AG09309 (cell line): ENCODE data around the gene KRI1.
"Not testable (repeated sequence)": the region's sequence is repeated elsewhere in the genome, so short reads cannot be mapped to it uniquely, and the experiment has no call there.

Experiments
- DNase-seq: peaks from one replicate; pipeline ENCODE4 v3.0.0-alpha.2; 2010; ENCODE audit warnings: low read depth
- H3K4me3 ChIP-seq: 2 replicates; pipeline ENCODE4 v1.5.1; 2011; ENCODE audit warnings: mild to moderate bottlenecking, low read depth, low read length, moderate library complexity; ENCODE audit not compliant: control insufficient read depth
- TF ChIP-seq, protein P1 (sequence below): IDR thresholded peaks from 2 replicates; pipeline ENCODE4 v1.5.1; 2011; ENCODE audit warnings: mild to moderate bottlenecking, low read depth, low read length, inconsistent platforms; ENCODE audit not compliant: insufficient read depth, control insufficient read depth; ENCODE audit errors: missing control alignments

KRI1 gene

DNA sequence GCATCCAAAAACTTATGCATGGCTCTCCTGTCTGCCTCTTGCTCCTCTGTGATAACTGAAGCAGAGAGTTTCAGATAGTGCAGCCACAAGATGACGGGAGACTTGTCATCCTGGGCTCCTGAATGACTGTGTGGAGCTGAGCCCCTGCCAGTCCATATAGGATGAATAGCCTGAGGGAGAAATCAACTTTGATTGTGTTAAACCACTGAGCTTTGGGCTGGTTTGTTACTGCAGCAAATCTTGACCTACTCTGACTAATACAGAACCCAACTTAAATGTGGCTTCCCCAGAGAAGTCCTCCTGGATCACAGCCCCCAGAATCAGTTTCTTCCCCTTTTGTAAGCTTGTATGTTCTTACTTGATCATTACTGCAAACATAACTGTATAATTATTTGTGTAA is 33.4 kb downstream of the KRI1 start:
- no peak for DNase-seq
- H3K4me3 ChIP-seq, result no peak overlapping the region
- TF ChIP-seq, protein P1, sequence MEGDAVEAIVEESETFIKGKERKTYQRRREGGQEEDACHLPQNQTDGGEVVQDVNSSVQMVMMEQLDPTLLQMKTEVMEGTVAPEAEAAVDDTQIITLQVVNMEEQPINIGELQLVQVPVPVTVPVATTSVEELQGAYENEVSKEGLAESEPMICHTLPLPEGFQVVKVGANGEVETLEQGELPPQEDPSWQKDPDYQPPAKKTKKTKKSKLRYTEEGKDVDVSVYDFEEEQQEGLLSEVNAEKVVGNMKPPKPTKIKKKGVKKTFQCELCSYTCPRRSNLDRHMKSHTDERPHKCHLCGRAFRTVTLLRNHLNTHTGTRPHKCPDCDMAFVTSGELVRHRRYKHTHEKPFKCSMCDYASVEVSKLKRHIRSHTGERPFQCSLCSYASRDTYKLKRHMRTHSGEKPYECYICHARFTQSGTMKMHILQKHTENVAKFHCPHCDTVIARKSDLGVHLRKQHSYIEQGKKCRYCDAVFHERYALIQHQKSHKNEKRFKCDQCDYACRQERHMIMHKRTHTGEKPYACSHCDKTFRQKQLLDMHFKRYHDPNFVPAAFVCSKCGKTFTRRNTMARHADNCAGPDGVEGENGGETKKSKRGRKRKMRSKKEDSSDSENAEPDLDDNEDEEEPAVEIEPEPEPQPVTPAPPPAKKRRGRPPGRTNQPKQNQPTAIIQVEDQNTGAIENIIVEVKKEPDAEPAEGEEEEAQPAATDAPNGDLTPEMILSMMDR, result no peak

DNA sequence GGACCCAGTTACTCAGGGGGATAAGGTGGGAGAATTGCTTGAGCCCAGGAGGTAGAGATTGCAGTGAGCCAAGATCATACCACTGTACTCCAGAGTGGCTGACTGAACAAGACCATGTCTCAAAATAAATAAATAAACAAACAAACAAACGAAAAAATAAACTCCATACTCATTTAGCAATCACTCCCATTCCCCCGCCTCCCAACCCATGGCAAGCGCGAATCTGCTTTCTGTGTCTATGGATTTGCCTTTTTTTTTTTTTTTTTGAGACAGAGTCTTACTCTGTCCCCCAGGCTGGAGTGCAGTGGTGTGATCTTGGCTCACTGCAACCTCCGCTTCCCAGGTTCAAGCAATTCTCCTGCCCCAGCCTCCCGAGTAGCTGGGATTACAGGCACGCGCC is 38.9 kb downstream of the KRI1 start:
- H3K4me3 ChIP-seq, DNase-seq: not testable (repeated sequence)

DNA sequence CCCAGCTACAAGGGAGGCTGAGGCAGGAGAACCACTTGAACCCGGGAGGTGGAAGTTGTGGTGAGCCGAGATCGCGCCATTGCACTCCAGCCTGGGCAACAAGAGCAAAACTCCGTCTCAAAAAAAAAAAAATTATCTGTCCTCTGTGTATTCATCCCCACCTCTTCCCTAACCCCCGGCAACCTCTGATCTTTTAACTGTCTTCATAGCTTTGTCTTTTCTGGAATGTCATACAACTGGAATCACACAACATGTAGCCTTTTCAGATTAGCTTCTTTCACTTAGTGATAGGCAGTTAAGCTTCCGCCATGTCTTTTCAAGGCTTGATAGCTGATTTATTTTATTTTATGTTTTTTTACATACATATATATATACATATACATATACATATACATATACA is 40.2 kb downstream of the KRI1 start:
- TF ChIP-seq, protein P1, result no peak
- H3K4me3 ChIP-seq, result no peak overlapping the region
- DNase-seq, result no peak

DNA sequence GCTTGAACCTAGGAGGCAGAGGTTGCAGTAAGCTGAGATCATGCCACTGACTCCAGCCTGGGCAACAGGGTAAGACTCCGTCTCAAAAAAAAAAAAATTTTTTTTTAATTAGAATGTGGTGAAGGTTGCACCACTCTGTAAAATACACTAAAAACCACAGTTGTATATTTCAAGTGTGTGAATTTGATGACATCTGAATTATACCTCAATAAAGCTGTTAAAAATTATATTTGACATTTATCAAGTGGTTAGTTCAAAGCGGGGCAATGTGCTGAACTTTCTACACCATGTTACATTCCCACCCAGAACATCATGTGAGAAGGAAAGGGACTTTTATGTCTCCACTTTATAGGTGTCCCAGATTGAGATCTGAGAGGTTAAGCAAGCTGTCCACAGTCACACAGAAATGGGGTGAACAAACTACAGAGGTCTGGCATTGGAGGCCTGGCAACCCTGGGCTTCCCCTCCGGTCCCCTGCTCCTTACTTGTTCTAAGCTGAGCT is 42.6 kb downstream of the KRI1 start:
- TF ChIP-seq, protein P1, result no peak
- no peak overlapping the region for H3K4me3 ChIP-seq
- no peak for DNase-seq

DNA sequence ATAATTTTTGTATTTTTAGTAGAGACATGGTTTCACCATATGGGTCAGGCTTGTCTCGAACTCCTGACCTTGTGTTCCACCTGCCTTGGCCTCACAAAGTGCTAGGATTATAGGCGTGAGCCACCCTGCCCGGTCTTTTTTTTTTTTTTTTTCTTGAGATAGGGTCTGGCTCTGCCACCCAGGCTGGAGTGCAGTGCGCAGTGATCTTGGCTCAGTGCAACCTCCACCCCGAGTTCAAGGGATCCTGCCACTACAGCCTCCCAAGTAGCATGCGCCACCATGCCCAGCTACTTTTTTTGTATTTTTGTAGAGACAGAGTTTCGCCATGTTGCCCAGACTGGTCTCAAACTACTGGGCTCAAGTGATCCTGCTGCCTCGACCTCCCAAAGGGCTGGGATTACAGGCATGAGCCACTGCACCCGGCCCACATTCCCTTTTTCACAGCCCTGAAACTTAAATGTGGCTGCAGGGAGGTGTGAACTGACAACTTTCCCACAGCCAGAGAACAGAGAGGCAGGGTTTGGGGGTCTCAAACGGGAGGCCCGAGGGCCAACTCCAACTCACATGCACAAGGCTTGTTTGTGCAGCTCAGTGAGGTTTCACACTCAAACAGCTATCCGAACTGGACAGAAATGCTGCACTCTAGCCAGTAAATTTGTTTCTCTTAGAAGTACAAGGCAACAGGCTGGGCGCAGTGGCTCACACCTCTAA is 44.2 kb downstream of the KRI1 start:
- no peak overlapping the region for H3K4me3 ChIP-seq
- TF ChIP-seq, protein P1, result no peak
- no peak for DNase-seq

DNA sequence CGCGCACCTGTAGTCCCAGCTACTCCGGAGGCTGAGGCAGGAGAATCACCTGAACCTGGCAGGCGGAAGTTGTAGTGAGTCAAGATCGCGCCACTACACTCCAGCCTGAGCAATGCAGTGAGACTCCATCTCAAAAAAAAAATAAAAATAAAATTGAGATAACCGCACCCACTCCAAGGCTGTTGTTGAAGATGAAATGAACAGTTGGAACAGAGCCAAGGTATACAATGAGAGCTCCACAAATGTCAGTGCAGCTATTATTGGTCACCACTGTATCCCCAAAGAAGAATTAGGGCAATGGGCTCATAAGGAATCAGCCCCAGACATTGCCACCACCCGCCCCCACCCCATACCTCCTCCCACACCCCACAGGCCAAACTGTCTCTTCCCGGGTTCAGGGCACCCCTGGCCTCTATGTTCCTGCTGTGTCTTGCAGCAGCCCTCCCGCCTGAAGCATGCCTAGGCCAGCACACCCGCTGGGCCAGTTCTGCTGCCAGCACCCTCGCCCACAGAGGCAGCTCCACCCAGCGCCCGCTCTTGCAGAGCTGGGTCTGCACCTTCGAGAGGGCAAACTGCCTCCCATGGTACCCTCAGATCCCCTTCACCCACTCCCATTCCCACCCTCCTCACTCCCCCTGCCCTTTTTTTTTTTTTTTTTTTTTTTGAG is 45.0 kb downstream of the KRI1 start:
- no peak for DNase-seq
- TF ChIP-seq, protein P1, result no peak
- H3K4me3 ChIP-seq, result no peak overlapping the region

DNA sequence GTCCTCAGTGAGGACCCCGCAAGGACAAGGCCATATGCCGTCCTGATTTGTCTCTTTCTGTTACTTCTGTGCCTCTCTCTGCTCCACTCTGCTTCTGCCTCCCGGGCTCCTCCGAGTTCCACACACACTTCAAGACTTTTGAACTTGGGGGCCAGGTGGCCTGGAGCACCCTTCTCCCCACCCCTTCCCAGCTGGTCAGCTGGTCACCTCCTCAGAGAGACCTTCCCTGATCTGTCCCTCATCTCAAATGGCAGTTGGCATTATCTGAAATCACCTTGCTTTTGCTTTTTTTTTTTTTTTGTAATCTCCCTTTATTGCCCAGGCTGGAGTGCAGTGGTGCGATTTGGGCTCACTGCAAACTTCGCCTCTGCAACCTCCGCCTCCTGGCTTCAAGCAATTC is 46.4 kb downstream of the KRI1 start:
- TF ChIP-seq, protein P1, result no peak
- no peak for DNase-seq

More for the DNA sequence above, 46.4 kb downstream of the KRI1 start:
- H3K4me3 ChIP-seq, result no peak overlapping the region
